Activated CD8-positive, alpha-beta memory T cell treated with anti-CD3 and anti-CD28 coated beads, Interleukin-2, amount 50 U/mL, for 24 hours (primary cell): ENCODE data around the gene LDB3.

Experiments used
- DNase-seq: peaks from one replicate; pipeline ENCODE4 v3.0.0-alpha.2; 2020; ENCODE audit errors: extremely low read depth

LDB3 gene

DNA sequence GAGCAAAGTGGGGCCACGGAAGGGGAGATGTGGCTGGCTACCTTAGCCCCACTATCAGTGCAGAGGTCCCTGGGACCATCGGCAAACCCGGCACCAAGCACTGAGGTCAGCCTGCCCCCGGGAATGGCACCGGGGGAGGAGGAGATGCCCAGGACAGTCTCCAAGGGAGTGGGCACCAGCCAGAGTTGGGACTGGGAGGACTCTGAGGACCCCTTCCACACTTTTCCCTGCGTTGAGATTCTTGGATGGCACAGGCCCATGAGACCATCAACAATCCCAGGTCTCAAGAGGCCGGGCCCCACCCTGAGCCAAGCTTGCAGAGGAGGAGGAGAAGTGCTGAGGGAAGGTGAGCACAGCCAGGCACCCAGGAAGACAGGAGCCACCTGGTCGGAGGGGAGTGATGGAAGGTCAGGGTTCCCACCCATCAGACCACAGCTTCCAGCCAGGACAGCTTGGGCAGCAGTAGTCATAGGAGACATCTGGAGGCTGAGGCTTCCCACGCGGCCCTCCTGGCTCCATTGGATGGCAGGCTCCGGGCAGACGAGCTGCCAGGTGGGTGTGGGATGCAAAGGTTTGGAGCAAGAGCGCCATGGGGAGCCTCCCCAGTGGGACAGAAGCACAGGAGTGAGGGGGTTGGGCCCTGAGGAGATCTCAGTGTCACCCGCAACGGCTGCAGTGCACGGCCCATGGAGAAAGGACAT lies 16.5 kb upstream of the LDB3 start:
- DNase-seq: no peak

GRCh38 chr10:86652361-86653202 lies 15.7 kb upstream of the LDB3 start:
- no peak for DNase-seq

DNA sequence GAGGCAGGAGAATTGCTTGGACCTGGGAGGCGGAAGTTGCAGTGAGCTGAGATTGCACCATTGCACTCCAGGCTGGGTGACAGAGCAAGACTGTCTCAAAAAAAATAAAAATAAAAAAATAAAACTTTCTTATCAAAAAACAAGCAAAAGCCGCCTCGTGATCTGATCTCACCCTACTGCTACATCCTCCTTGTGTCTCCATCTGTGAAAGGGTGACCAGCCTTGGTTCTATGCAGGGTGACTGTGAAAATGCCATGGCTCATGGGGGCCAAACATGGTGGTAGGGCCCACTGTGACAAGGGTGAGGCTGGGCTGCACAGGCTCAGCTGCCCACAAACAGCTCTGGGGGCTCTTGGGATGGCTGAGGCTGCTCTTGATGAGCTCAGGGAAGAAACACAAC lies 14.9 kb upstream of the LDB3 start:
- DNase-seq: no peak

DNA sequence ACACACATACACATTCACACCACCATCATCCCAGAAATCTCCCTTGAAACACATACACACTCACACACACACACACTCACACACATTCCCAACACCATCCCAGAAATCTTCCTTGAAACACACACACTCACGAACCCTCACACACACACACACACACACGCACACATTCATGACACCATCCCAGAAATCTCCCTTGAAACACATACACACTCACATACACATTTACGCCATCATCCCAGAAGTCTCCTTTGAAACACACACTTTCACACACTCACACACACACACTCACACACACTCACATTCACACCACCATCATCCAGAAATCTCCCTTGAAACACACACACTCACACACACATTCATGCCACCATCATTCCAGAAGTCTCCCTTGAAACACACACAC lies 14.3 kb upstream of the LDB3 start:
- DNase-seq: no peak

GRCh38 chr10:86654411-86655172 lies 13.7 kb upstream of the LDB3 start, which contains the start of gene OPN4:
Gene OPN4 (plus strand): TSS chr10:86654547. CDS start chr10:86654784, 237 bp downstream.
- DNase-seq: no peak

GRCh38 chr10:86655173-86655540 lies 13.2 kb upstream of the LDB3 start:
- DNase-seq: no peak

DNA sequence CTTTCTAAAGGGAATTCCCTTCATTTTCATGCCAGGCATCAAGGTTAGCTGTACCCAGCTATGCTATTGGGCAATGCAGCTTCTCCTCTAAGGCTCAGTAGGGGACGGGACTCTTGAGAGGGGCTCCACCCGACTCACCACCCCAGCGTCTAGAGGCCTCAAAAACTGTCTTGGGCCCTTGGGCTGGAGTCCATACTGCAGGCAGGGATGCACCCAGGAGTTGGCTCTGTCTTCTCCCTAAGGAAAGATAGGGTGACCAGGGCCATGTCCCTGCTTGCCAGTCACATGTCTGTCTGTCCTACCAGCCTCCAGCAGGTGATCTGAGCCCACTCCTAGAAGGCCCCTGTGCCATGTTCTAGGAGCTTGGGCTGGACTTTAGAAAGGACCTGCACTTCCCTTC lies 12.7 kb upstream of the LDB3 start:
- no peak for DNase-seq

DNA sequence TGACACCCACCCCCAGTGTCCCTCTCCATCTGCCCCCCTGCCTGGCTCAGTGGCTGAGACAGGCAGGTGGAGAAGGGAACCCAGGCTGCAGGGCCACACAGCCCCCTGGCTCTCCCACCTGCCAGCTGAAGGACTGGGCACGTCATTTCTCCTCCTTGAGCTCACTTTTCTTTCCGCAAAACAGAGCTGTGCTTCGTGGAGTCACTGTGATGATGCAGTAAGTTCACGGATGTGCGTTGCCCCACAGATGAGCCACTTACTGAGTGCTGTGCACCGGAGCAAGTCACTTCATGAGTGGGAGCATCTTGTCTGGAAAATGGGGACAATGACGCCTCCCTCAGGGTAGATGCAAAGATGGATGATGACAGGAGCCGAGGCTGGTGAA lies 11.3 kb upstream of the LDB3 start:
- DNase-seq: no peak

- no peak for DNase-seq
Observed at GRCh38 chr10:86657396-86658011, 10.8 kb upstream of the LDB3 start.

DNA sequence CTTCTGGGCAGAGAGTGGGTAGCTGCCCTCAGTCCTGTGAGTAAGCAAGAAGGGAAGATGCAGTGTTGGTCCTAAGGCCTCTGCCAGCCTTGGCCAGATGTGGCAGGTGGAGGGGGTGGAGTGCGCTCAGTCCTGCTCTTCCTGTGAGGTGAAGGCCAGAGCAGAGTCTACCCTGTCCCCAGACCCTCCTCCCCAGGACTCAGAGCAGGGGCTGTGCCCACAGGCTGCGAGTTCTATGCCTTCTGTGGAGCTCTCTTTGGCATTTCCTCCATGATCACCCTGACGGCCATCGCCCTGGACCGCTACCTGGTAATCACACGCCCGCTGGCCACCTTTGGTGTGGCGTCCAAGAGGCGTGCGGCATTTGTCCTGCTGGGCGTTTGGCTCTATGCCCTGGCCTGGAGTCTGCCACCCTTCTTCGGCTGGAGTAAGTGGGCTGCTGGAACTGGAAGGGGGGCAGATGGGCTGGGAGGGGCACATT lies 10.0 kb upstream of the LDB3 start:
- DNase-seq: no peak

GRCh38 chr10:86658751-86659150 lies 9.6 kb upstream of the LDB3 start:
- no peak for DNase-seq

DNA sequence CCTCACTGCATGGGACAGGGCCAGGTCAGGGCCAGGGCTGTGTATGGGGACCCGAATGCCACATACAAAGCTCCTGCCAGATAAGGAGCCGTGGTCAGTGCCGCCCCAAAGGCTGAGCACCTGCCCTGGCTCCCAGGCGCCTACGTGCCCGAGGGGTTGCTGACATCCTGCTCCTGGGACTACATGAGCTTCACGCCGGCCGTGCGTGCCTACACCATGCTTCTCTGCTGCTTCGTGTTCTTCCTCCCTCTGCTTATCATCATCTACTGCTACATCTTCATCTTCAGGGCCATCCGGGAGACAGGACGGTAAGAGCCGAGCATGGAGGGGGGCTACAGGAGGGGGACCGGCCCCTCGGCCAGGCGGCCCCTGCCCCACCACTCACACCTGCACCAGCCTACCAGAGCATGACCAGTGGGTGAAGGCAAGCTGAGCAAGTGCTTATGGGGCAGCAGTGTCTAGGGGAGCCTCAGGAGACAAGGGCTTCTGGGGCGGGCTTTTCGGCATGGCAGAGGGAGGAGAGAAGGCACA lies 9.1 kb upstream of the LDB3 start:
- DNase-seq: no peak

DNA sequence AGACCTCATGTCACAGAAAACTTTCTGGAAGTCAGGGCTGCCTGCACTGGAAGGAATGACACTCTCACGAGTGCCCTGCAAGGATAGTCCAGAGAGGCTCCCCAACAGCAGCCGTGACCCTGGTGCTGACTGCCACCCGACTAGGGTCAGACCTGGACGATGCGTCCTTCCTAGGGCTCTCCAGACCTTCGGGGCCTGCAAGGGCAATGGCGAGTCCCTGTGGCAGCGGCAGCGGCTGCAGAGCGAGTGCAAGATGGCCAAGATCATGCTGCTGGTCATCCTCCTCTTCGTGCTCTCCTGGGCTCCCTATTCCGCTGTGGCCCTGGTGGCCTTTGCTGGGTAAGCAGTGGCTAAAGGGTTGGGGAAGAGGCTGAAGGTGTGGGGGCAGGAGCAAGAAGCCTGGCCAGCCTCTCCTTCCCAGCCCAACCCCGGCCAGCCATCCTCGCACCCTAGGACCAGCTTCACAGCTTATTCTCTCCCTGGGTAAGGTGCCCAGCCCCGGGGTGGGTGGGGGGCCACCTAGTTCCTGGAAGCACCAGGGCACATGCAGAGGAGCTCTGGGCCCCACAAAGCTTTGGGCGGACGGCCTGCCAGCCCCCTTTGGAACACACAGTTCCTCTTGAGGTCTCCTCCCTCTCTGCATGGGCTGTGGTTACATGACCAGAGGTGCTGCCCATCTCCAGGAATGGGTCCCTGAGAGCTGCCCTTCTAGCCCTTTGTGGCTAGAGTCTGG lies 8.4 kb upstream of the LDB3 start:
- DNase-seq: no peak

DNA sequence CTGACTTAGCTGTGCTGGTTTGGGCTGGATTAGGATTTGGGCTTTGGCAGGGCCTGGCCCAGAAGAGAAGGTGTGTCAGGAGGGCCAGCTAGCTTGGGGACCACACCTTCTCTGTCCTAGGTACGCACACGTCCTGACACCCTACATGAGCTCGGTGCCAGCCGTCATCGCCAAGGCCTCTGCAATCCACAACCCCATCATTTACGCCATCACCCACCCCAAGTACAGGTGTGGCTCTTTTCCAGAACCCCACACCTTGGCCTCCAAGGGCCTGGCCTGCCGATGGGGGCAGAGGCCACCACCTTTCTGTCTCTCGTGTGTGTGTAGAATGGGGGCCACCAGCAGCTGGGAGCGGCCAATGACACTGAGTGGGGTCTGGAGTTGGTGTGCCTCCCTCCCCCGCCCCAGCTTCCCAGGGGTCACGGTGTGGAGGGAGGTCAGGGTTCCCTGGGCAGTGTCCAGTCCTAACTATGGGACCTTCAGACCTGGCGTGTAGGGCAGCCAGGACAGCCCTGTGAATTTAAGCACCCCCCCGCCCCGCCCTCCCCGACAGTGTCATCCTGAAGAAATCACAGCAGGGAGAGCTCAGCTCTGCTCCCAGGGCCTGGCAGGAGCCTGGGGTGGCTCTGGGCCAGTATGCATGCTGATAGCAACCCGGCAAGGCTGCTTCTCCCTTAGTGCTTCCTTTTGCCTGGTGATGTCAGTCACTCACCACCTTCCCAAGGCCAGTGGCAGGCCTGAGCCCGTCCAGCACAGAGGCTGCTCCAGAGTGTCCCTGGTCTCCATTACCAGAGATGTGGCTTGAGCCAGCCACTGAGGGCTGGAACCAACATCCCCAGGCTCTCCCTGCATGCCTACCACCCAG lies 6.9 kb upstream of the LDB3 start:
- DNase-seq: no peak

GRCh38 chr10:86662186-86663045 lies 5.9 kb upstream of the LDB3 start:
- DNase-seq: no peak

GRCh38 chr10:86663046-86663345 lies 5.3 kb upstream of the LDB3 start:
- DNase-seq: no peak

DNA sequence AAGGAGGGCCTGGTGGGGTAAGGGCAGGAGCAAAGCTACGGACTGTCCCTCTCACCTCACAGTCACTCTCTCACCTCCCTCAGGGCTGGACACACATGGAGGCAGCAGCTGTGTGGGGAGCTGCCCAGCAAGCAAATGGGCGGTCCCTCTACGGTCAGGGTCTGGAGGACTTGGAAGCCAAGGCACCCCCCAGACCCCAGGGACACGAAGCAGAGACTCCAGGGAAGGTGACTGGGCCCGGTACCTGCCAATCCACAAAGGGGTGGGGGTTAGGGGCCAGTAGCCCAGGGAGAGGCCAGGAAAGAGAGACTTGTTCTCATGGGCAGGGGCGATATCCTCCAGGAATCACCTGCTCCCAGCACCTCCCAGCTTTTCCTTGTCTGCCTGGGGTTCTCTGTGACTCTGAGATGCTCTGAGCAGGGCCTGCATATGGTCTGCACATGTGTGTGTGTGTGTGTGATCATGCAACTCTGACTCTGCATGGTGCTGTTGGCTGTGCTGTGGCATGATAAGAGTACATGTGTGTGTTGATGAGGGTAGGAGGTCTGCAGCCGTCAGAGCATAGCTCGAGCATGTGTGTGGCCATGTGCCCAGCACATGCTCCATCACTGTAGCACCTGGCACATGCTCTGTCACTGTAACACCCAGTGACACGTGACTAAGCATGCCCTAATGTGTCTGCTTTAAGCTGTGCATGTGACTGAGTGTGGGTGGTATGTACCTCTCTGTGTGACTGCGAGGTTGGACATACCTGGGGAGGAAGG lies 4.6 kb upstream of the LDB3 start:
- DNase-seq: no peak
